Sigmoid colon (tissue), 7 donors: Measurements from ENCODE around the gene NEMF. TPM values are rescaled to one million over a fixed set of nuclear protein-coding genes. Genes with fewer than 3 reads are reported as not detected.

ENCODE experiments used
- DNase-seq: peaks from one replicate; pipeline ENCODE4 v3.0.0-alpha.2; 2019
- H3K27ac ChIP-seq, 4 donors: fragments of 200-600 bp; sonication (generic); one replicate each; pipeline ENCODE4 v1.5.1; 2016 to 2019; ENCODE audit warnings: mild to moderate bottlenecking in 1 of 4
- H3K27me3 ChIP-seq, 3 donors: fragments of 200-600 bp; sonication (generic); one replicate each; pipeline ENCODE4 v1.5.1; 2019; ENCODE audit warnings: mild to moderate bottlenecking in 1 of 3
- H3K36me3 ChIP-seq, 4 donors: fragments of 200-600 bp; sonication (generic); one replicate each; pipeline ENCODE4 v1.5.1; 2016 to 2019
- H3K4me1 ChIP-seq, 4 donors: fragments of 200-600 bp; sonication (generic); one replicate each; pipeline ENCODE4 v1.5.1; 2017 to 2019
- H3K4me3 ChIP-seq, 4 donors: fragments of 200-600 bp; sonication (generic); one replicate each; pipeline ENCODE4 v1.5.1; 2017 to 2019; ENCODE audit warnings: mild to moderate bottlenecking in 2 of 4, moderate library complexity in 1 of 4
- H3K9me3 ChIP-seq, 4 donors: fragments of 200-600 bp in 3 of 4; sonication (generic) in 3 of 4; one replicate each; pipeline versions ENCODE4 v1.5.1 to v1.6.1; 2013 to 2019
- EP300 ChIP-seq, 4 donors: sonication (generic); formaldehyde crosslinking; IDR thresholded peaks; one replicate each; pipeline ENCODE4 v1.6.1; 2017; ENCODE audit warnings: antibody characterized with exemption in 4 of 4
- POLR2A ChIP-seq, 2 donors: fragments of 450-650 bp; IDR thresholded peaks; one replicate each; pipeline ENCODE4 v1.6.1; 2016; ENCODE audit warnings: antibody characterized with exemption in 2 of 2, mild to moderate bottlenecking in 2 of 2, moderate library complexity in 2 of 2
- POLR2AphosphoS5 ChIP-seq, 4 donors: sonication (generic); formaldehyde crosslinking; IDR thresholded peaks; one replicate each; pipeline ENCODE4 v1.6.1; 2017; ENCODE audit warnings: antibody characterized with exemption in 4 of 4
- WGBS, 2 donors: extraction: QIAGEN DNeasy Blood & Tissue Kit; methylation state at CpG; one replicate each; pipeline ENCODE4 v1.1.7; 2013; 5-methylcytosine and 5-hydroxymethylcytosine counted together
- intact Hi-C: fragments of 100-400 bp; cut with DNase I; formaldehyde crosslinking; loops from one replicate; pipeline ENCODE4 v1.15.1; 2023
- polyA plus RNA-seq, 3 donors: library from polyadenylated mRNA; stranded (reverse); fragments of 200-250 nt; gene quantifications; one replicate each; pipeline ENCODE4 v1.2.3, GENCODE V29; 2013
- total RNA-seq, 4 donors: library from RNA; depleted of rRNA; stranded (reverse); fragments of >200 nt; gene quantifications; one replicate each; pipeline ENCODE4 v1.1.0, GENCODE V29; 2016
- TF ChIP-seq, protein P1 (sequence below), 4 experiments: fragments of 450-650 bp in 3 of 4; fragments of 200-600 bp in 1 of 4; IDR thresholded peaks; one replicate each; pipeline ENCODE4 v1.5.1; 2016 to 2019; ENCODE audit warnings: antibody characterized with exemption in 4 of 4, mild to moderate bottlenecking in 3 of 4, moderate library complexity in 2 of 4
- donor health status: healthy with polysubstance abuse.
- donor health status: Bipolar disorder and iron deficiency.
- donor health status: healthy.

Gene NEMF
- total and polyA plus RNA-seq, 7 donors = 18.0 to 121 (median 73.7) TPM

GRCh38 chr14:49768301-49769121 lies 84.1 kb downstream of the NEMF start:
- peaks cover 0 to 18% (median 5%) of the 10 kb centered on the region in 4 donors for H3K36me3 ChIP-seq
- peak; percentile 71 for DNase-seq
- H3K4me1 ChIP-seq = peaks cover 0 to 30% (median 28%) of the 10 kb centered on the region in 4 donors
- 0 to 1% methylated on average over 67 of the region's 67 CpGs for WGBS, 2 donors
- H3K9me3 ChIP-seq = no peaks in the 10 kb centered on the region
- peak overlapping the region; percentile 75 to 100 (median 87) for H3K4me3 ChIP-seq
- TF ChIP-seq POLR2AphosphoS5 (IDR thresholded peaks at IDR 0.05) = peak in 2 of 4 donors; percentile 46 to 49
- no peak for TF ChIP-seq EP300 (IDR thresholded peaks at IDR 0.05)
- TF ChIP-seq POLR2A (IDR thresholded peaks at IDR 0.05) = peak in 1 of 2 donors; percentile 46
- intact Hi-C loops = loop anchor here (2.0 kb wide), 1 partner anchor 134 kb away; the partner anchor contains the start of gene DNAAF2
- H3K27ac ChIP-seq = peak overlapping the region; percentile 93 to 99 (median 98)
- no peaks in the 10 kb centered on the region for H3K27me3 ChIP-seq

GRCh38 chr14:49767571-49768300 lies 84.9 kb downstream of the NEMF start, which contains the start of gene KLHDC2:
TSS of gene KLHDC2 (plus strand) at chr14:49768153. CDS start at chr14:49768469, 316 bp downstream.
- peaks cover 0 to 30% (median 28%) of the 10 kb centered on the region in 4 donors for H3K4me1 ChIP-seq
- DNase-seq = peak; percentile 93
- peak within 1 kb of the TSS; percentile 93 to 99 (median 98) for H3K27ac ChIP-seq
- intact Hi-C loops = loop anchor here (2.0 kb wide), 2 partner anchors 75 to 133 kb away; partner anchors contain the start of genes DNAAF2 and KLHDC1
- peak; percentile 59 to 89 (median 79) for TF ChIP-seq POLR2AphosphoS5 (IDR thresholded peaks at IDR 0.05)
- TF ChIP-seq EP300 (IDR thresholded peaks at IDR 0.05) = no peak
- TF ChIP-seq POLR2A (IDR thresholded peaks at IDR 0.05) = no peak
- TF ChIP-seq, protein P1, sequence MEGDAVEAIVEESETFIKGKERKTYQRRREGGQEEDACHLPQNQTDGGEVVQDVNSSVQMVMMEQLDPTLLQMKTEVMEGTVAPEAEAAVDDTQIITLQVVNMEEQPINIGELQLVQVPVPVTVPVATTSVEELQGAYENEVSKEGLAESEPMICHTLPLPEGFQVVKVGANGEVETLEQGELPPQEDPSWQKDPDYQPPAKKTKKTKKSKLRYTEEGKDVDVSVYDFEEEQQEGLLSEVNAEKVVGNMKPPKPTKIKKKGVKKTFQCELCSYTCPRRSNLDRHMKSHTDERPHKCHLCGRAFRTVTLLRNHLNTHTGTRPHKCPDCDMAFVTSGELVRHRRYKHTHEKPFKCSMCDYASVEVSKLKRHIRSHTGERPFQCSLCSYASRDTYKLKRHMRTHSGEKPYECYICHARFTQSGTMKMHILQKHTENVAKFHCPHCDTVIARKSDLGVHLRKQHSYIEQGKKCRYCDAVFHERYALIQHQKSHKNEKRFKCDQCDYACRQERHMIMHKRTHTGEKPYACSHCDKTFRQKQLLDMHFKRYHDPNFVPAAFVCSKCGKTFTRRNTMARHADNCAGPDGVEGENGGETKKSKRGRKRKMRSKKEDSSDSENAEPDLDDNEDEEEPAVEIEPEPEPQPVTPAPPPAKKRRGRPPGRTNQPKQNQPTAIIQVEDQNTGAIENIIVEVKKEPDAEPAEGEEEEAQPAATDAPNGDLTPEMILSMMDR (IDR thresholded peaks at IDR 0.05) = peak in 1 of 4 experiments; percentile 18
- no peaks in the 10 kb centered on the region for H3K27me3 ChIP-seq
- WGBS, 2 donors = 0% methylated on average over 86 of the region's 86 CpGs
- H3K9me3 ChIP-seq = no peaks in the 10 kb centered on the region
- H3K36me3 ChIP-seq = peaks cover 0 to 15% (median 5%) of the 10 kb centered on the region in 4 donors
- peak within 1 kb of the TSS; percentile 75 to 100 (median 87) for H3K4me3 ChIP-seq

- WGBS, 2 donors = 1% methylated on average over 9 of the region's 9 CpGs
- TF ChIP-seq POLR2A (IDR thresholded peaks at IDR 0.05) (no peak), EP300 (IDR thresholded peaks at IDR 0.05) (no peak), POLR2AphosphoS5 (IDR thresholded peaks at IDR 0.05) (no peak)
- TF ChIP-seq, protein P1 (IDR thresholded peaks at IDR 0.05) = no peak
- Histone ChIP-seq H3K4me1 (peaks cover 0 to 30% (median 28%) of the 10 kb centered on the region in 4 donors), H3K9me3 (no peaks in the 10 kb centered on the region), H3K27ac (peak overlapping the region; percentile 93 to 99 (median 98)), H3K4me3 (peak overlapping the region; percentile 34 to 100 (median 87)), H3K36me3 (peaks cover 0 to 9% (median 3%) of the 10 kb centered on the region in 4 donors), H3K27me3 (no peaks in the 10 kb centered on the region)
- intact Hi-C loops = loop anchor here (2.0 kb wide), 1 partner anchor 74 kb away; the partner anchor contains the start of gene KLHDC1
- no peak for DNase-seq
These were observed 85.4 kb downstream of the NEMF start for GRCh38 chr14:49767270-49767570.

DNA sequence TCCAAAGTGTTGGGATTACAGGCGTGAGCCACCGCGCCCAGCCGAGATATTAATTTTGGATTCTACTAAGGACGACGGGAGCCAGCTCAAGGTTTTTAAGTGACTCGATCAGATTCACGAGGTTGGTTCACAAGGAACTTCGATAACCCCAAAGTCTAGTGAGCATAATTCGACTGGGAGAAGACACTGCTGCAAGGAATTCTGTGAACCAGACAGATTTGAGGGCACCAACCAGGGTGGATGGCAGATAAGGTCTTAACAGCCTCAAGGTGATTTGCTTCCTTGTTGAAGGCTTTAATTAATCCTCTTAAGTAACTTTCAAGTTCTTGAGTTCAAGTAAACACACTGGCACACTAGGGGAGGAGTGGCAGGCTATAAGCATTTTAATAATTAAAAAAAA lies 85.7 kb downstream of the NEMF start:
- TF ChIP-seq POLR2A (IDR thresholded peaks at IDR 0.05) (no peak), POLR2AphosphoS5 (IDR thresholded peaks at IDR 0.05) (no peak), EP300 (IDR thresholded peaks at IDR 0.05) (no peak)
- TF ChIP-seq, protein P1 (IDR thresholded peaks at IDR 0.05) = no peak
- DNase-seq = no peak

More for the DNA sequence above, 85.7 kb downstream of the NEMF start:
- intact Hi-C loops = loop anchor here (2.0 kb wide), 1 partner anchor 74 kb away; the partner anchor contains the start of gene KLHDC1
- no peaks in the 10 kb centered on the region for H3K9me3 ChIP-seq
- H3K4me1 ChIP-seq = peaks cover 0 to 30% (median 28%) of the 10 kb centered on the region in 4 donors
- 30 to 74% methylated on average over 10 of the region's 10 CpGs for WGBS, 2 donors
- peak overlapping the region; percentile 34 to 100 (median 87) for H3K4me3 ChIP-seq
- H3K27me3 ChIP-seq = no peaks in the 10 kb centered on the region
- peak overlapping the region; percentile 93 to 99 (median 98) for H3K27ac ChIP-seq
- H3K36me3 ChIP-seq = peaks cover 0 to 6% (median 2%) of the 10 kb centered on the region in 4 donors
